Right kidney (tissue), 1 donor: ENCODE results near the gene MED25.
A peak's percentile ranks its signal among the peaks of the same experiment; 100 is the strongest.
"Not testable (repeated sequence)": the region's sequence is repeated elsewhere in the genome, so short reads cannot be mapped to it uniquely, and the experiment has no call there.

Experiments used
- DNase-seq: peaks from one replicate; pipeline ENCODE4 v3.0.0-alpha.2; 2016

Gene MED25

GRCh38 chr19:49816590-49816989 is 1.5 kb upstream of the MED25 start:
- peak; percentile 44 for DNase-seq

GRCh38 chr19:49818649-49819370 is 721 bp downstream of the MED25 start:
- no peak for DNase-seq

GRCh38 chr19:49819452-49820115 is 1.5 kb downstream of the MED25 start:
- not testable (repeated sequence) for DNase-seq

GRCh38 chr19:49820125-49820524 is 2.0 kb downstream of the MED25 start:
- no peak for DNase-seq

GRCh38 chr19:49823472-49823871 is 5.4 kb downstream of the MED25 start:
- DNase-seq, result no peak

GRCh38 chr19:49824662-49825061 is 6.6 kb downstream of the MED25 start:
- no peak for DNase-seq

GRCh38 chr19:49827034-49827433 is 8.9 kb downstream of the MED25 start:
- DNase-seq, result no peak

- no peak for DNase-seq
Observed at GRCh38 chr19:49829200-49829599, 11.1 kb downstream of the MED25 start.

GRCh38 chr19:49829721-49830120 is 11.6 kb downstream of the MED25 start:
- DNase-seq, result no peak

GRCh38 chr19:49830766-49831165 is 12.7 kb downstream of the MED25 start:
- DNase-seq, result no peak

- no peak for DNase-seq
Observed at GRCh38 chr19:49831592-49831991, 13.5 kb downstream of the MED25 start.

- DNase-seq, result no peak
Observed at GRCh38 chr19:49832556-49832955, 14.5 kb downstream of the MED25 start.

GRCh38 chr19:49833599-49833998 is 15.5 kb downstream of the MED25 start:
- no peak for DNase-seq

GRCh38 chr19:49835562-49835961 is 17.5 kb downstream of the MED25 start:
- no peak for DNase-seq

GRCh38 chr19:49836176-49837008 is 18.3 kb downstream of the MED25 start:
- no peak for DNase-seq

GRCh38 chr19:49837009-49837310 is 18.9 kb downstream of the MED25 start:
- DNase-seq, result no peak

- no peak for DNase-seq
Observed at GRCh38 chr19:49837425-49837824, 19.3 kb downstream of the MED25 start.

- DNase-seq, result no peak
Observed at GRCh38 chr19:49838885-49839588, 20.9 kb downstream of the MED25 start.

GRCh38 chr19:49839713-49840112 is 21.6 kb downstream of the MED25 start:
- no peak for DNase-seq

- DNase-seq, result no peak
Observed at GRCh38 chr19:49840321-49840720, 22.2 kb downstream of the MED25 start.

- DNase-seq, result no peak
Observed at GRCh38 chr19:49840736-49841249, 22.7 kb downstream of the MED25 start.

GRCh38 chr19:49843265-49843664 is 25.2 kb downstream of the MED25 start:
- no peak for DNase-seq
